ENCODE data around the gene OR51L1. TPM values are rescaled to one million over a fixed set of nuclear protein-coding genes. Genes with fewer than 3 reads are reported as not detected.
"Not testable (repeated sequence)": the region's sequence is repeated elsewhere in the genome, so short reads cannot be mapped to it uniquely, and the experiment has no call there.

Gene OR51L1
- not detected for total RNA-seq

- no peak for TF ChIP-seq POLR2AphosphoS5 (IDR thresholded peaks at IDR 0.05; ENCODE audit: insufficient read depth in 1 of 2, low read depth in 1 of 2)
- no peak for TF ChIP-seq POLR2A (IDR thresholded peaks at IDR 0.05)
- no peak for TF ChIP-seq CTCF (IDR thresholded peaks at IDR 0.05)
- no peak within 1 kb of the TSS for H3K4me3 ChIP-seq
- no peaks in the 10 kb centered on the region for H3K4me1 ChIP-seq
- no peaks in the 10 kb centered on the region for H3K36me3 ChIP-seq
- intact Hi-C loops (cut with DNase I) = no loop called here
- H3K27ac ChIP-seq = no peak within 1 kb of the TSS
- H3K27me3 ChIP-seq = no peaks in the 10 kb centered on the region
- no peak for DNase-seq (ENCODE audit: extremely low spot score in 2 of 2)
- H3K9me3 ChIP-seq = no peaks in the 10 kb centered on the region
Measured at GRCh38 chr11:4994551-4994950, at the start of gene OR51L1. OR51L1 (plus strand) TSS chr11:4994851; CDS start chr11:4998983, 4,132 bp downstream.

- Histone ChIP-seq H3K9me3 (no peaks in the 10 kb centered on the region), H3K27me3 (no peaks in the 10 kb centered on the region), H3K27ac (no peak within 1 kb of the TSS), H3K4me1 (no peaks in the 10 kb centered on the region), H3K4me3 (no peak within 1 kb of the TSS), H3K36me3 (no peaks in the 10 kb centered on the region)
- no peak for TF ChIP-seq POLR2AphosphoS5 (IDR thresholded peaks at IDR 0.05; ENCODE audit: insufficient read depth in 1 of 2, low read depth in 1 of 2)
- no peak for DNase-seq (ENCODE audit: extremely low spot score in 2 of 2)
- intact Hi-C loops (cut with DNase I) = no loop called here
Measured at GRCh38 chr11:4947505-4947904, 47.1 kb upstream of the OR51L1 start, which contains the start of gene OR51A4. OR51A4 (minus strand) TSS chr11:4947605; CDS start chr11:4947100, 505 bp downstream.

GRCh38 chr11:4955613-4956012 lies 39.0 kb upstream of the OR51L1 start, which contains the start of gene OR51A2:
OR51A2 (minus strand) TSS chr11:4955713; CDS start chr11:4955713, 0 bp downstream.
- DNase-seq (ENCODE audit: extremely low spot score in 2 of 2); H3K4me3 ChIP-seq; H3K36me3 ChIP-seq; intact Hi-C loops (cut with DNase I); H3K27me3 ChIP-seq; H3K4me1 ChIP-seq; H3K9me3 ChIP-seq; H3K27ac ChIP-seq: not testable (repeated sequence)

- no peak for DNase-seq (ENCODE audit: extremely low spot score in 2 of 2)
- no peaks in the 10 kb centered on the region for H3K4me1 ChIP-seq
- H3K9me3 ChIP-seq = no peaks in the 10 kb centered on the region
- intact Hi-C loops (cut with DNase I) = no loop called here
- no peak overlapping the region for H3K4me3 ChIP-seq
- H3K27ac ChIP-seq = no peak overlapping the region
- no peak for TF ChIP-seq POLR2A (IDR thresholded peaks at IDR 0.05)
- TF ChIP-seq POLR2AphosphoS5 (IDR thresholded peaks at IDR 0.05; ENCODE audit: insufficient read depth in 1 of 2, low read depth in 1 of 2) = no peak
- TF ChIP-seq CTCF (IDR thresholded peaks at IDR 0.05) = no peak
- H3K27me3 ChIP-seq = no peaks in the 10 kb centered on the region
- H3K36me3 ChIP-seq = no peaks in the 10 kb centered on the region
Measured at GRCh38 chr11:4957396-4957795, 37.3 kb upstream of the OR51L1 start.

GRCh38 chr11:4960877-4961276 lies 33.8 kb upstream of the OR51L1 start:
- intact Hi-C loops (cut with DNase I) = no loop called here
- no peak for DNase-seq (ENCODE audit: extremely low spot score in 2 of 2)
- no peaks in the 10 kb centered on the region for H3K4me1 ChIP-seq
- no peak overlapping the region for H3K4me3 ChIP-seq
- H3K27me3 ChIP-seq = no peaks in the 10 kb centered on the region
- H3K27ac ChIP-seq = no peak overlapping the region
- H3K36me3 ChIP-seq = no peaks in the 10 kb centered on the region
- no peaks in the 10 kb centered on the region for H3K9me3 ChIP-seq
- TF ChIP-seq POLR2AphosphoS5 (IDR thresholded peaks at IDR 0.05; ENCODE audit: insufficient read depth in 1 of 2, low read depth in 1 of 2) (no peak), POLR2A (IDR thresholded peaks at IDR 0.05) (no peak), CTCF (IDR thresholded peaks at IDR 0.05) (no peak)

GRCh38 chr11:4962816-4963215 lies 31.8 kb upstream of the OR51L1 start:
- intact Hi-C loops (cut with DNase I) = no loop called here
- DNase-seq (ENCODE audit: extremely low spot score in 2 of 2) = no peak
- Histone ChIP-seq H3K4me3 (no peak overlapping the region), H3K9me3 (no peaks in the 10 kb centered on the region), H3K27ac (no peak overlapping the region), H3K36me3 (no peaks in the 10 kb centered on the region), H3K4me1 (no peaks in the 10 kb centered on the region), H3K27me3 (no peaks in the 10 kb centered on the region)
- TF ChIP-seq POLR2A (IDR thresholded peaks at IDR 0.05) (no peak), CTCF (IDR thresholded peaks at IDR 0.05) (no peak), POLR2AphosphoS5 (IDR thresholded peaks at IDR 0.05; ENCODE audit: insufficient read depth in 1 of 2, low read depth in 1 of 2) (no peak)

Measured in vagina (tissue), 2 donors.